Measurements from ENCODE around the gene GNRHR.

Gene GNRHR

DNA sequence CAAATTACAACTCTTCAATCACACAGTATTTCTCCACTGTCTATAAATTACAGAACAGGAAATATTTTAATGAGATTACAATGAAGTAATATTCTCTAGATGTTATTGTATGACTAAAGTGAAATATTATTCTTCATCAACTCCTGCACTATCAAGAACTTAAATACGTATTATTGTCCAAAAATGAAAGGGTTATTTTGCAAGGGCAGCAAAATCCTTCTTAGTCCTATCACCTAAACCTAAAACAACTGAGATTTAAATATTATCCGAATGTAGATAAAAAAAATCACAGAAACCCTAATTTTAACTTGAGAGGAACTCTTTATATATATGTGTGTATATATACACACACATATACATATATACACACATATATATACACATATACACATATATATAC lies 58.1 kb downstream of the GNRHR start:
- H3K4me3 ChIP-seq (replicated peaks in 1 of 2; ENCODE audit: low read depth in 2 of 2, low read length in 2 of 2), result no peak overlapping the region
- no peak for DNase-seq (ENCODE audit: low read depth in 2 of 2)
- TF ChIP-seq, protein P1, sequence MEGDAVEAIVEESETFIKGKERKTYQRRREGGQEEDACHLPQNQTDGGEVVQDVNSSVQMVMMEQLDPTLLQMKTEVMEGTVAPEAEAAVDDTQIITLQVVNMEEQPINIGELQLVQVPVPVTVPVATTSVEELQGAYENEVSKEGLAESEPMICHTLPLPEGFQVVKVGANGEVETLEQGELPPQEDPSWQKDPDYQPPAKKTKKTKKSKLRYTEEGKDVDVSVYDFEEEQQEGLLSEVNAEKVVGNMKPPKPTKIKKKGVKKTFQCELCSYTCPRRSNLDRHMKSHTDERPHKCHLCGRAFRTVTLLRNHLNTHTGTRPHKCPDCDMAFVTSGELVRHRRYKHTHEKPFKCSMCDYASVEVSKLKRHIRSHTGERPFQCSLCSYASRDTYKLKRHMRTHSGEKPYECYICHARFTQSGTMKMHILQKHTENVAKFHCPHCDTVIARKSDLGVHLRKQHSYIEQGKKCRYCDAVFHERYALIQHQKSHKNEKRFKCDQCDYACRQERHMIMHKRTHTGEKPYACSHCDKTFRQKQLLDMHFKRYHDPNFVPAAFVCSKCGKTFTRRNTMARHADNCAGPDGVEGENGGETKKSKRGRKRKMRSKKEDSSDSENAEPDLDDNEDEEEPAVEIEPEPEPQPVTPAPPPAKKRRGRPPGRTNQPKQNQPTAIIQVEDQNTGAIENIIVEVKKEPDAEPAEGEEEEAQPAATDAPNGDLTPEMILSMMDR (IDR thresholded peaks at IDR 0.05; ENCODE audit: low read depth, low read length), result no peak

DNA sequence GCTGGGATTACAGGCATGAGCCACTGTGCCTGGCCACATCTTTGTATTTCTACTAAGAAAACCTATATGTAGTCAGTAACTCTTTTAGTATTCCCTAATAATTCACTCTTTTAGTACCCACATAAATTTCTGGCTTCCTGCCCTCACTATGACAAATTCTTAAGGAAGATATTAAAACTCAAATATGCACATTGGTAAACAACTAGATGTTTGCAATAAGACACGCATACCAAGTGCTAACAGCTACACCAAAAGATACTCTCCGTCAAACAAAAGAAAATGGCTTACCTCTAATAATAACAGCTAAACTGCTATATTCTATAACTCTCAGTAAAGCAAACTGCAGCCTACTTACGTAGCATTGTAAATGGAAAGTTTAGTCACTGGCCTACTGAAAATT lies 59.5 kb downstream of the GNRHR start:
- H3K4me3 ChIP-seq (replicated peaks in 1 of 2; ENCODE audit: low read depth in 2 of 2, low read length in 2 of 2), result no peak overlapping the region
- DNase-seq (ENCODE audit: low read depth in 2 of 2), result no peak
- TF ChIP-seq, protein P1 (IDR thresholded peaks at IDR 0.05; ENCODE audit: low read depth, low read length), result no peak

DNA sequence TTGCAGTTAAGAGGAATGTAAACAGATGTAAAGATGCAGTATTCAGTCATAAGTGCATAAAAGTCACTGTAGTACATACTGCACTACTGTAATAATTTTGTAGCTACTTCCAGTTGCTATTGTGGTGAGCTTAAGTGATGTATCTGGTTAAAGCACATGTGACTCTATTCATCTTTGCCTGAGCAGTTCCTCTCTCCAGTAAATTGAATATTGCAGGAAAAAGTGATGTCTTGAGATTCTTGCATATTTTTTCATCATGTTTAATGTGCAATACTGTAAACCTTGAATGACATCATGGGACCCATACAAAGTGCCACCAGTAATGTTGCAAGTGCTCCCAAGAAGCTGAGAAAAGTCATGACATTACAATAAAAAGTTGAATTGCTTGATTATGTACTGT lies 62.9 kb downstream of the GNRHR start:
- TF ChIP-seq, protein P1 (IDR thresholded peaks at IDR 0.05; ENCODE audit: low read depth, low read length), result no peak
- H3K4me3 ChIP-seq (replicated peaks in 1 of 2; ENCODE audit: low read depth in 2 of 2, low read length in 2 of 2), result no peak overlapping the region
- no peak for DNase-seq (ENCODE audit: low read depth in 2 of 2)

Data from cardiac fibroblast (primary cell).